Astrocyte of the spinal cord (primary cell): Measurements from ENCODE around the gene ZSWIM9.
A peak's percentile ranks its signal among the peaks of the same experiment; 100 is the strongest.
"Not testable (repeated sequence)": the region's sequence is repeated elsewhere in the genome, so short reads cannot be mapped to it uniquely, and the experiment has no call there.

Source experiments
- DNase-seq: peaks from one replicate; pipeline ENCODE4 v3.0.0; 2011; ENCODE audit warnings: low read depth, low spot score
- H3K4me3 ChIP-seq: 2 replicates; pipeline ENCODE4 v1.5.1; 2011; ENCODE audit warnings: low read depth, mild to moderate bottlenecking, low read length, moderate library complexity
- CTCF ChIP-seq: IDR thresholded peaks from 2 replicates; pipeline ENCODE4 v1.5.1; 2012; ENCODE audit warnings: low read depth, mild to moderate bottlenecking, low read length, inconsistent platforms
- in situ Hi-C: cut with HindIII; loops from 2 replicates; pipeline ENCODE4 v1.10.0; 2017; ENCODE audit warnings: low sequenced_read_pairs

The ZSWIM9 gene

GRCh38 chr19:48218997-48219396, 48.5 kb downstream of the ZSWIM9 start:
- H3K4me3 ChIP-seq: no peak overlapping the region
- peak; percentile 14 for DNase-seq
- in situ Hi-C loops: no loop called here
- TF ChIP-seq CTCF: no peak

- H3K4me3 ChIP-seq, DNase-seq, in situ Hi-C loops: not testable (repeated sequence)
Measured at GRCh38 chr19:48220784-48221183, 50.3 kb downstream of the ZSWIM9 start.

- in situ Hi-C loops: no loop called here
- H3K4me3 ChIP-seq: no peak overlapping the region
- TF ChIP-seq CTCF: no peak
- DNase-seq: no peak
Measured at GRCh38 chr19:48221628-48222027, 51.1 kb downstream of the ZSWIM9 start.

- in situ Hi-C loops: no loop called here
- TF ChIP-seq CTCF: no peak
- H3K4me3 ChIP-seq: no peak overlapping the region
- no peak for DNase-seq
Measured at GRCh38 chr19:48230555-48231129, 60.2 kb downstream of the ZSWIM9 start.

- in situ Hi-C loops: no loop called here
- TF ChIP-seq CTCF: no peak
- H3K4me3 ChIP-seq: no peak overlapping the region
Measured at GRCh38 chr19:48237057-48237456, 66.6 kb downstream of the ZSWIM9 start.

GRCh38 chr19:48239120-48239519, 68.6 kb downstream of the ZSWIM9 start:
- in situ Hi-C loops: no loop called here

More at GRCh38 chr19:48237057-48237456, 66.6 kb downstream of the ZSWIM9 start:
- no peak for DNase-seq

GRCh38 chr19:48239582-48240141, 69.2 kb downstream of the ZSWIM9 start:
- peak; percentile 23 for DNase-seq
- no peak overlapping the region for H3K4me3 ChIP-seq
- no peak for TF ChIP-seq CTCF
- in situ Hi-C loops: no loop called here

More at GRCh38 chr19:48239120-48239519, 68.6 kb downstream of the ZSWIM9 start:
- no peak overlapping the region for H3K4me3 ChIP-seq
- no peak for TF ChIP-seq CTCF
- DNase-seq: no peak

- H3K4me3 ChIP-seq, in situ Hi-C loops, DNase-seq: not testable (repeated sequence)
Measured at GRCh38 chr19:48241771-48242170, 71.3 kb downstream of the ZSWIM9 start.
